Measurements from ENCODE around the gene EEF1B2.
A peak's percentile ranks its signal among the peaks of the same experiment; 100 is the strongest.
"Not testable (repeated sequence)": the region's sequence is repeated elsewhere in the genome, so short reads cannot be mapped to it uniquely, and the experiment has no call there.

The EEF1B2 gene

DNA sequence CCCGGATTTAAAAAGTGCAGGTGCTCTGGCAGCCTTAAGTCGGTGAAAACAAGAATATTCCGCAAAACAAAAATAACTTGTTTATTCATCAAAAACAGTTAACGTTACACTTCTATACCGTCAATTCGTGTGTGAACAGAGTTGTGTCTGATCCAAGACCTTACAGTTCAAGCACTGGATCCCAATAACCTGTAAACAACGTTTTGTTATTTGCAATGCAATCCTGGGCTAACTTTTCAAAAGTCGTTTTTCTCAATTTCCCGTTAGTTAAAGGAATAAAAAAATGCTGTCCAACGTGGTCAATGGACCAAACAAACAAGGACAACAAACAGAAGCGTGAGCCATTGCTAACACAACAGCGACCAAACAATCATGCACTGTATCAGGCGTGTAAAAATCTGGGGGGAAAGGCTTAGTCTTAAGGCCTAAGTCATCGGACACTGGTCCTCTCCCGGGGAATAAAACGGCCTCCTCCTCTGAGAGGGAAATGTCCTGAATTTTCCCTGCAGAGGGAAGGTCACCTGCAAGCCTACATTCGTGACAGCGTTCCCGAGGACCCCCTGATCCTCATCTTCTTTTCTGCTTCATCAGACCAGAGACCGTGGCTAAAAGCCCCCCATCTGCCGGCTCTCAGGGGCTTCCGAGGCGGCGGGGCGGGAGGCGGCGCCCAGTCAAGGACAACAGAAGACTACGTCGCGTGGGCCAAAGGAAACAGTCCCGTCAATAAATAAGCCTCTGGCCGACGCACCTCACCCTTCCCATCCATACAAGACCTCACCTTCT, 941 bp upstream of the EEF1B2 start:
- TF ChIP-seq, protein P1, sequence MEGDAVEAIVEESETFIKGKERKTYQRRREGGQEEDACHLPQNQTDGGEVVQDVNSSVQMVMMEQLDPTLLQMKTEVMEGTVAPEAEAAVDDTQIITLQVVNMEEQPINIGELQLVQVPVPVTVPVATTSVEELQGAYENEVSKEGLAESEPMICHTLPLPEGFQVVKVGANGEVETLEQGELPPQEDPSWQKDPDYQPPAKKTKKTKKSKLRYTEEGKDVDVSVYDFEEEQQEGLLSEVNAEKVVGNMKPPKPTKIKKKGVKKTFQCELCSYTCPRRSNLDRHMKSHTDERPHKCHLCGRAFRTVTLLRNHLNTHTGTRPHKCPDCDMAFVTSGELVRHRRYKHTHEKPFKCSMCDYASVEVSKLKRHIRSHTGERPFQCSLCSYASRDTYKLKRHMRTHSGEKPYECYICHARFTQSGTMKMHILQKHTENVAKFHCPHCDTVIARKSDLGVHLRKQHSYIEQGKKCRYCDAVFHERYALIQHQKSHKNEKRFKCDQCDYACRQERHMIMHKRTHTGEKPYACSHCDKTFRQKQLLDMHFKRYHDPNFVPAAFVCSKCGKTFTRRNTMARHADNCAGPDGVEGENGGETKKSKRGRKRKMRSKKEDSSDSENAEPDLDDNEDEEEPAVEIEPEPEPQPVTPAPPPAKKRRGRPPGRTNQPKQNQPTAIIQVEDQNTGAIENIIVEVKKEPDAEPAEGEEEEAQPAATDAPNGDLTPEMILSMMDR (conservative IDR thresholded peaks at IDR 0.05) = no peak
- TF ChIP-seq ZFX (IDR thresholded peaks at IDR 0.05) = peak; percentile 62
- H3K27ac ChIP-seq = peak overlapping the region; percentile 96

DNA sequence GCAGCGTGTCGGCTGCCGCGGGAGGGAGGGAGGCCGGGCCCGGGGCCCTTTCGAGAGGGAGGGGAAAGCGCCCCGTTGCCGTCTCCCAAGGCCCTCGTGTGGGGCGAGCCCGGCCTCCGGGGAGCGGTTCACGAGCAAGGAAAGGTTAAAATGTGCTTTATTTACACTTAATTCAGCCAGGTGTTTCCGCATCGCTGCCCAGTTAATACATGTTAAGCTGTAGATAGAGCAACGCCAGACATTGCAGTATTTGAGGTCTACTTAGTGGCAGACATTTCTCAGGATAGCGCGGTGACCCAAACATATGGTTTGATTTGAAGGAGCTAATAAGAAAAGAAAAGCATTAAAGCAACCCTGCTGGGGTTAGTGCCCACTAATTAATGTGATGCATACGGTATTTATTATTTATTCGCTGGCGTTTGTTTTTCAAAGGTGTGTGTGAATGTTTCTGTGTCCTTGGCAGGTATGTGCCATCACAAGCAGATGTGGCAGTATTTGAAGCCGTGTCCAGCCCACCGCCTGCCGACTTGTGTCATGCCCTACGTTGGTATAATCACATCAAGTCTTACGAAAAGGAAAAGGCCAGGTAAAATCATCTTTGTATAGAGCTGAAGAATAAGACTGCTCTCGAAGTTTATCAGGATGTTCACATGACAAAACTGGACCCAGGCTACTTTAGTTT, 571 bp downstream of the EEF1B2 start:
- TF ChIP-seq ZFX (IDR thresholded peaks at IDR 0.05) = peak; percentile 59
- TF ChIP-seq, protein P1 (conservative IDR thresholded peaks at IDR 0.05) = no peak
- H3K27ac ChIP-seq = peak overlapping the region; percentile 96

DNA sequence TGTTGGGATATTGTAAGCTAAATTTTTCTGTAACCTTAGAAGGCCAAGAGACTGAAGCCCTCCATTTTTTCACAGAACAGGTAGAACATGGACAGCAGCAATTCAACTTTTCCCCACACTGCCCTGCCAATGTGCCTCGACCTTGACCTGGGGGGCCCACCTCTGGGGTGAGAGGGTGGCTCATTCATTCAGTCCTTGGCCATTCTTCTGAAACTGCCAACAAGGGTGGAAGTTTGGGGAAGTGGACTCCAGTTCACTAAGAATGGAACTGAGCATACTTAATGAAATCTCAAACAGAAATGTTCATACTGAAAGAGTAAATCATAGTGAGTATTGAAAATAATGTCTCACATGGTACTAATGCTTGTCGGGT, 1.1 kb downstream of the EEF1B2 start:
- TF ChIP-seq, protein P1 (conservative IDR thresholded peaks at IDR 0.05) = no peak
- TF ChIP-seq ZFX (IDR thresholded peaks at IDR 0.05) = no peak
- peak overlapping the region; percentile 96 for H3K27ac ChIP-seq

DNA sequence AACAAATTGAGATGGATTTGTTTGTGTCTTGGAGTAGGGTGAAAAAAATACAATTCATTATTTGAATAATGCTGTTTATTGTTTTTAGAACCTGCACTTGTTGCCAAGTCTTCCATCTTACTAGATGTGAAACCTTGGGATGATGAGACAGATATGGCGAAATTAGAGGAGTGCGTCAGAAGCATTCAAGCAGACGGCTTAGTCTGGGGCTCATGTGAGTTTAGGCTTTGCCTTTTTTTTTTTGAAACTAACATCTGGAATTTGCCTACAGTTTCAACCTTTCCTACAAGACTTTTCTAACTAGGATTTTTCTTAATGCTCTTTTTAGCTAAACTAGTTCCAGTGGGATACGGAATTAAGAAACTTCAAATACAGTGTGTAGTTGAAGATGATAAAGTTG, 2.7 kb downstream of the EEF1B2 start:
- H3K27ac ChIP-seq = not testable (repeated sequence)

DNA sequence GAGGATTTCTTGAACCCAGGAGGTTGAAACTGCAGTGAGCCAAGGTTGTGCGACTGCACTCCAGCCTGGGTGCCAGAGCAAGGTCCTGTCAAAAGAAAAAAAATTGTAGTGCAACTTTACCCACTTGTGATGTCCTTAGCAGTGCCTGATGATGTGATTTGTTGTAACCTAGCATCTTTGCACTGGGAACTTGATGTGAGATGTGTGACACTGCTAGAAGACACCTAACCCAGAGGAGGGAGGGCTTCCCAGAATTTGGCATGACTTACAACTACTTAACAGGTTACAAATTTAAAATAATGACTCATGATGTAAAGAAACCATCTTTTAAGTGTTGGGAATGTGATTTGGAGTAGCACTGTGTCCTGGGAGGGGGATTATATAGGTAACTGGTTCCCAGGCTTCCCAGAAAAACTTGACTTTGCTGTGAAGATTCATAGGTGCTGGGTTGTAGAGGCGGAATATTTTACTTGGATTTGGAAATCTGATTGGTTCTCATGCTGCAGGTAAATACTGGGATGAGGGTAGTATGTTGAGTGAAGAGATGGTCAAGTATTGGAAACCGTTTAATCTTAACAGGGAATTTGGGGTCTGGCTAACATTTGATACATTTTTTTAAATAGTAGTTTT, 3.7 kb downstream of the EEF1B2 start:
- TF ChIP-seq, protein P1 (conservative IDR thresholded peaks at IDR 0.05) = no peak
- TF ChIP-seq ZFX (IDR thresholded peaks at IDR 0.05) = no peak
- no peak overlapping the region for H3K27ac ChIP-seq

DNA sequence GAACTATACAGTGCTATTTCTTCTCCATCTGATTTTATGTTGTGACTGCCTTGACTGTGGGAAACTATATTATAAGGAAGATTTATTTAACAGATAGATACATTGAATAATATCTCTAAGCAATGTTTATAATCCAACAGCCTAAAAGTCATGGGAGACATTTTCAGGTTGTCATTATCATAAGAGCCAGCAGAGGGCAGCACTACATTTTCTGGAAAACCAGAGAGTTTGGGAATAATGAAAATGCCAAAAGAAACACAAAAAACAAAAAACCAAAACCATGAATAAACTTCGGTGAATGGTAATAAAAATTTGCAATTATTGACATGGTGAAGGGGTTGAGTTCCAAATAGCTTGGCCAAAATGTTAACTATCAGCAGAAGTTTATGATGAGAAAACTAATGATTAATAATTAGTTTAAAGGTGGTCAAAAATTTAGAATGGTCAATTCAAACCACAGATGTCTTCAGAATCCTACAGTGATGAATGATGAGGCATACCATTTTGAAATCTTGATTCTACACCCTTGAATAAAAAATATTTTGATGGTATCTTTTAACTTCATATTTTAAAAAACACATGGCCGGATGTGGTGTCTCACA, 4.7 kb downstream of the EEF1B2 start:
- no peak overlapping the region for H3K27ac ChIP-seq
- TF ChIP-seq, protein P1 (conservative IDR thresholded peaks at IDR 0.05) = peak; percentile 82
- TF ChIP-seq ZFX (IDR thresholded peaks at IDR 0.05) = no peak

DNA sequence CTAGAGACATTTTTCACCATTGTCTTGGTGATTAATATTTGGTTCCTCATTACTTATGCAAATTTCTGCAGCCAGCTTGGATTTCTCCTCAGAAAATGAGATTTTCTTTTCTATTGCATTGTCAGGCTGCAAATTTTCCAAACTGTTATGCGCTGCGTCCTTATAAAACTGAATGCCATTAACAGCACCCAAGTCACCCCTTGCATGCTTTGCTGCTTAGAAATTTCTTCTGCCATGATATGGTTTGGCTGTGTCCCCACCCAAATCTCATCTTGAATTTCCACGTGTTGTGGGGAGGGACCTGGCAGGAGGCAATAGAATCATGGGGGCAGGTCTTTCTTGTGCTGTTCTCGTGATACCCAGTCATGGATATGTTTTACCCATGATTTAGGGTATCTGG, 8.5 kb downstream of the EEF1B2 start:
- H3K27ac ChIP-seq = not testable (repeated sequence)

DNA sequence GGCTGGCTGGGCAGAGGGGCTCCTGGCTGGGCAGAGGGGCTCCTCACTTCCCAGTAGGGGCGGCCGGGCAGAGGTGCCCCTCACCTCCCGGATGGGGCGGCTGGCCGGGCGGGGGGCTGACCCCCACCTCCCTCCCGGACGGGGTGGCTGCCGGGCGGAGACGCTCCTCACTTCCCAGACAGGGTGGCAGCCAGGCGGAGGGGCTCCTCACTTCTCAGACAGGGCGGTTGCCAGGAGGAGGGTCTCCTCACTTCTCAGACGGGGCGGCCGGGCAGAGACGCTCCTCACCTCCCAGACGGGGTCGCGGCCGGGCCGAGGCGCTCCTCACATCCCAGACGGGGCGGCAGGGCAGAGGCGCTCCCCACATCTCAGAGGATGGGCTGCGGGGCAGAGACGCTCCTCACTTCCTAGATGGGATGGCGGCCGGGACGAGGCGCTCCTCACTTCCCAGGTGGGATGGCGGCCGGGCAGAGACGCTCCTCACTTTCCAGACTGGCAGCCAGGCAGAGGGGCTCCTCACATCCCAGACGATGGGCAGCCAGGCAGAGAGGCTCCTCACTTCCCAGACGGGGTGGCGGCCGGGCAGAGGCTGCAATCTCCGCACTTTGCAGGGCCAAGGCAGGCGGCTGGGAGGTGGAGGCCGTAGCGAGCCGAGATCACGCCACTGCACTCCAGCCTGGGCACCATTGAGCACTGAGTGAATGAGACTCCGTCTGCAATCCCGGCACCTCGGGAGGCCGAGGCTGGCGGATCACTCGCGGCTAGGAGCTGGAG, 12.1 kb downstream of the EEF1B2 start:
- H3K27ac ChIP-seq = not testable (repeated sequence)

Measured in C4-2B (cell line).